ENCODE measurements around the gene FCHSD2.
"Not testable (repeated sequence)": the region's sequence is repeated elsewhere in the genome, so short reads cannot be mapped to it uniquely, and the experiment has no call there.

The FCHSD2 gene

DNA sequence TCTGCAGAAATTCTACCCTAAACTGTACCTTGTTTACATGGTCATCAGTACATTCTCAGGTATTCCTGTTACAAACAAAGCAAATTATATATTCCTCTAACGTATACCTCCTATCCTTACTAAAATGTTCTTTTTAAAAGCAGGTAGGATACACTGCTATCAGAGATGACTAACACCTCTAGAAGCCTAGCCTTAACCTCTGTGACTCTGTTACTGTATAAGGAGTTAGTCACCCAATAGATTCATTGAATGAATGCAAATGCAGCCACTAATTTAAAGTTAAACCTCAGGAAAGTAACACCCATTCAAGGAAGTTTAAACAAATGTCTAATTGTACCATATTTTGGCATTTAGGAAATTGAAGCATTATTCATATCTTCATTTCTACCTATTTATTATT lies 82.2 kb downstream of the FCHSD2 start:
- DNase-seq (ENCODE audit: low read depth): no peak

- no peak for DNase-seq (ENCODE audit: low read depth)
Measured at GRCh38 chr11:73058989-73059674, 83.0 kb downstream of the FCHSD2 start.

DNA sequence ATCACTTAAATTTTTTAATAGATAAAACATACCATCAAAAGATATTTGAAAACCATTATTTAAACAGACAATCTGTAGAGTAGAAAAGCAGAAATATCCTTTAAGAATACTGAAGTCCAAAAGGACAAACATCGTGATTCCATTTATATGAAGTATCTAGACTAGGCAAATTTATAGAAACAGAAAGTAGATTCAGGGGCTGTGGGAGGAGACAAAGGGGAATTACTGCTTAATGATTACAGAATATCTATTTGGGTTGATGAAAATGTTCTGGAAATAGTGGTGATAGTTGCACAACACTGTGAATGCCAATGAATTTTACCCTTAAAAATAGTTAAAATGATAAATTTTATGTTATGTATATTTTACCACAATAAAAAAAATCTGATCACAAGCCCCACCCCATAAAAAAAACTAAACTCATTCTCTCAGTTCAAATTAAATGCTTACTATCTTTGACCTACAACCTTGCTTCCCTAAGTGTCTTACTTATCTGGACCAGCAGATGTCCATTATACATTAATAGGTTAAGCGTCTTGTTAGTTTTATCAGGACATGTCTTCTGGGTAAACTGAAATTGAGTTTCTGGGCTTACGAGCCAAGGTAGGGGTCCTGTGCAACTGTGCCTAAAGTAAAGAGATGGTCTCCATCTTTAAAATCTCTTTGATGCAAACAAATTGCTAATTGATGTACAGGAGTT lies 86.3 kb downstream of the FCHSD2 start:
- no peak for DNase-seq (ENCODE audit: low read depth)

- DNase-seq (ENCODE audit: low read depth): no peak
Measured at GRCh38 chr11:73055002-73055401, 87.1 kb downstream of the FCHSD2 start.

DNA sequence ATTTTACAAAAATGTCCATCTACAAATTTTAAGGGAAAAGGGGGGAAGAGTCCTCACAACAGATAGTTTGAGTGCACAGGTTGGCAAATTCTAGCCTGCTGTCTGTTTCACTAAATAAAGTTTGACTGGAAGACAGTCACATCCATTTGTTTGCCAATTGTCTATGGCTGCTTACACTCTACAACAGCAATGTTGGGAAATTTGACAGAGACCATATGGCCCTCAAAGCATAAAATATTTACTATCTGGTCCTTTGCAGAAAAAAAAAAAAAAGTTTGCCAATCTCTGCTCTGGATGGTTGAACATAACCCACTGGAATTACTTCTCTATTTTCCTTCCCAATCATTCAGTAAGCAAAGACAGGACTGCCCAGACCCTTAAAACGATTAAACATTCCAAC lies 88.2 kb downstream of the FCHSD2 start:
- no peak for DNase-seq (ENCODE audit: low read depth)

- DNase-seq (ENCODE audit: low read depth): no peak
Measured at GRCh38 chr11:73048446-73048845, 93.7 kb downstream of the FCHSD2 start.

GRCh38 chr11:73047773-73048371 lies 94.2 kb downstream of the FCHSD2 start:
- no peak for DNase-seq (ENCODE audit: low read depth)

- no peak for DNase-seq (ENCODE audit: low read depth)
Measured at GRCh38 chr11:73040046-73040445, 102.1 kb downstream of the FCHSD2 start.

DNA sequence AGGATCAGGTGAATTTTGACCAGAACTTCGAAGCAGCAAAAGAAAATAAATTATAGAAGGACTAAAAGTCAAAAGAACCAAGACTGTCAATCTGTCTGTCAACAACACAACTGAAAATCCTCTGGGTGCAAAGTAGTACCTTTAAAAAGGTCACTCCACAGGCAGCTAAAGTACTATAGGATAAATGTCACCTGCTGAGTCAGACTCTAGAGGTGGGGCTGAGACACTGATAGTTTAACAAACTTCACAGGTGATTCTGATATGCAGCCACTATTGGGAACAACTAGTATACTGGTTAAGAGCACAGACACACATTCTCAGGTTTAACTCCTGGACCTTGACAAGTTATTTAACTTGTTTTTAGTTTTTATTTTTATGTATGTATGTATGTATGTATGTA lies 107.3 kb downstream of the FCHSD2 start:
- DNase-seq (ENCODE audit: low read depth): no peak

- DNase-seq (ENCODE audit: low read depth): no peak
Measured at GRCh38 chr11:73034331-73034730, 107.8 kb downstream of the FCHSD2 start.

DNA sequence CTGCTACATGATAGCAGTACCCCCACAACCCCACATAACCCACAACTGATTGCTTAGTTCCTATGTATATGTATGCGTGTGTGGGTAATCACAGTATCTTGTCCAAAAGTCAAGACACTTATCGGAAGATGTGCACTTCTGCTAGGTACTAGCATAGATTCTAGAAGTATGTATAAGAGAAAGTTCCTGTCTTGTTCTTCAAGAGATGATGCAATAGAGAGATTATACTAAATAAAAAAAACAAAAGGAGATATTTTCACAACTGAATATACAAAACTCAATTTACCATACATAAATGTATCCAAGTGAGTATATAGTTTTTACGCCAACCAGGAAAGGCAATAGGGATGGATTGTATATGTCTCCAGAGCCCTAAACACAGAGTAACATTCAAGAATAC lies 112.0 kb downstream of the FCHSD2 start:
- DNase-seq (ENCODE audit: low read depth): no peak

- no peak for DNase-seq (ENCODE audit: low read depth)
Measured at GRCh38 chr11:73029403-73029802, 112.7 kb downstream of the FCHSD2 start.

- no peak for DNase-seq (ENCODE audit: low read depth)
Measured at GRCh38 chr11:73028611-73029010, 113.5 kb downstream of the FCHSD2 start.

DNA sequence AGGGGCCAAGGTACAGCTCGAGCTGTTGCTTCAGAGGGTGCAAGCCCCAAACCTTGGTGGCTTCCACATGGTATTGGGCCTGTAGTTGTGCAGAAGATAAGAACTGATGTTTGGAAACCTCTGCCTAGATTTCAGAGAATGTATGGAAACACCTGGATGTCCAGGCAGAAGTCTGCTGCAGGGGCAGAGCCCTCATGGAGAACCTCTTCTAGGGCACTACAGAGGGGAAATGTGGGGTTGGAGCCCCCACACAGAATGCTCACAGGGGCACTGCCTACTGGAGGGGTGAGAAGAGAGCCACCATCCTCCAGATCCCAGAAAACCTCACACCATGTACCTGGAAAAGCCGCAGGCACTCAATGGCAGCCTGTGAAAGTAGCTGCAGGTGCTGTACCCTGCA lies 114.3 kb downstream of the FCHSD2 start:
- not testable (repeated sequence) for DNase-seq (ENCODE audit: low read depth)

GRCh38 chr11:73024639-73025038 lies 117.5 kb downstream of the FCHSD2 start:
- DNase-seq (ENCODE audit: low read depth): no peak

- no peak for DNase-seq (ENCODE audit: low read depth)
Measured at GRCh38 chr11:73019996-73020395, 122.1 kb downstream of the FCHSD2 start.

DNA sequence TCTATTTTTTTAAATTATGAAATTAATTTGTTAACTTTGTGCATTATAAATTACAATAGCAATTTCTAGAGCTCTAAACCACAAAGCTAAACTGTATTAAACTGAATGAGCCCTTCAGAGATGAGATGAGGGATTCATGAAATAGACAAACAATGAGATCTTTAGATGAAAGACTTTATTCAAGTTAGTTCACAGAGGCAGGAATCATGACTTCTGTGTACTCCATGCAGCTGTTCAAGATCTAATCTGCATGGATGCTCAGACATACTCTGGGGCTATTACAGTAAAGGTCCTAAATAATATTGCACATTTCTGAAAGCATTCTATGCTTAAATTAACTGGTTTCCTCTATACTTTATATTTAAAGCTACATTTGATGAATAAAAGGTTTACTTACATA lies 122.7 kb downstream of the FCHSD2 start:
- DNase-seq (ENCODE audit: low read depth): no peak

DNA sequence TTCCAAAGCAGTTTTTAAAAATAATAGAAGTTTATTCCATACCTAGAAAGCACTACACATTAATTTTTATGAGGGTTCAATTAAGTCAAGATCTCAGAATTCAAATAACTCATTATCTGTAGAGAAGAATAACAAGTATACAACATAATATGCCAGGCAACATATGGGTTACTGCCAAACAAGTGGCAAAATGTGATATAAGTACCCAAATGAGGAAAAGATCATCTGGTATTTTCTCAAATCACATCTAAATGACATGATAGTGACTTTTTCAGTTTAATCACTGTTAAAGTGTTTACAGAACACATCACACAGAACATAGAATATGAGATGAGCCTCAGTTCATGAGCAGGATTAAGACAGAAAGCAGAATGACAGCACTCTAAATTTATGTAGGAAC lies 123.3 kb downstream of the FCHSD2 start:
- no peak for DNase-seq (ENCODE audit: low read depth)

DNA sequence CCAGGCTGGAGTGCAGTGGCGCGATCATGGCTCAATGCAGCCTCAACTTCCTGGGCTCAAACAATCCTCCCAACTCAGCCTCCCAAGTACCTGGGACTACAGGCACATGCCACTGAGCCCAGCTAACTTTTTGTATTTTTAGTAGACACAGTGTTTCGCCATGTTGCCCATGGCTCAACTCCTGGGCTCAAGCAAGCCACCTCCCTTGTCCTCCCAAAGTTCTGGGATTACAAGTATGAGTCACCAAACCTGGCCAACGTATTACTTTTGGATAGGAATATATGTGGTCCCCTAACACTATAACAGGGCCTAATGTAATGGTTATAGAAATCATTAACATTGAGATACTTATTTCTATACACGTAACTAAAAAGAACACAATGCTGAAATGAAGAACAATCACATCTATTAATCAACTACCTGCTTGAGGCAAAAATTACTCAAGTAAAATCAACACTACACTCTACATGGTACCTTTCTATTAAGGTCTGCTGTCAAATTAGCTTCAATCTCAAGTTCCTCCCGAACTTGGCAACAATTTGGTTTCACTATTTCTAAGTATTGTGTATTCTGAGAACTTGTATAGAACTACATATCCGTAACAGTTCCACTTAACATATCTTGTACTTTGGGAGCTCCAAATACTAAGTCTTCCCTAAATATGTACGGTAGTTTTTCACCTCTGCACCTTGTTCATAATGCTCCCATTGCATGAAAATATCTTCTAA lies 124.9 kb downstream of the FCHSD2 start:
- no peak for DNase-seq (ENCODE audit: low read depth)

GRCh38 chr11:73013021-73013420 lies 129.1 kb downstream of the FCHSD2 start:
- DNase-seq (ENCODE audit: low read depth): no peak

DNA sequence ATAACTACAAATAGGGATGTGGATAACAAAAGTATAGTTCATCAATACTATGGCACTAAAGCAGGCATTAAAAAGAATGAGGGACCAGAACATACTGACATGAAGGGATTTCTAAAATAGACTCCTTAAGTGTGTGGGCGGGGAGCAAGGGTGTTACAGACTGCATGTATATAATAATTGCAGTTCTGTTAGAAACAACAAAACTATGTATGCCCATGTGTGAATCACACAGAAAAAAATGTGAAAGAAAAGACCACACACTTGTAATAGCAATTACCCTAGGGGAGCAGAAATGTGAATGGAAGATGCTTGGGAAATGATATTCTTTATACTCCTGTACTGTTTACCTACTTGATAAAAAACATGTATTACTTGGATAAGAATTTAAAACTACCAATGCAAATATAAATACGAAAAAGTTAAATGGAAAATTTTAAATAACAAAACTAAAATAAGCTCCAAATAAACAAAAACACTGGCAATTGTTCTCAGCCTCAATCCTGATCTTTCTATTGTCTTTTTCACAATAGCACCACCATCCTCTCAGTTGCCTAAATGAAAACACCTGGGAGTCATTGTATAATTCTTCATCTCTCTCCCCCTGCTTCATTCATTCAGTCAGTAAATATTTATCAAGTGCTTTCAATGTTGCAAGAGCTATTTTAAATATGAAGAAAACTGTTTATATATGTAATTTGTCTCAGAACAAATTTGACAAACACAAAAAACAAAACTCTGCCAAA lies 129.8 kb downstream of the FCHSD2 start:
- DNase-seq (ENCODE audit: low read depth): no peak

Data from GM04504 (cell line).